Skin epidermis (tissue), 12 donors: ENCODE measurements around the gene HOXA6.
A peak's percentile ranks its signal among the peaks of the same experiment; 100 is the strongest.

Experiments
- H3K27ac ChIP-seq, 21 experiments: fragments of 200-600 bp; sonication (generic) in 11 of 21; one replicate each; pipeline ENCODE4 v1.5.0; 2020; ENCODE audit warnings: mild to moderate bottlenecking in 3 of 21, inconsistent platforms in 2 of 21, moderate library complexity in 2 of 21
- H3K4me3 ChIP-seq, 7 experiments: fragments of 200-600 bp; sonication (generic) in 2 of 7; one replicate each; pipeline ENCODE4 v1.5.0; 2020; ENCODE audit warnings: inconsistent platforms in 2 of 7, mild to moderate bottlenecking in 2 of 7, moderate library complexity in 1 of 7

HOXA6 gene

DNA sequence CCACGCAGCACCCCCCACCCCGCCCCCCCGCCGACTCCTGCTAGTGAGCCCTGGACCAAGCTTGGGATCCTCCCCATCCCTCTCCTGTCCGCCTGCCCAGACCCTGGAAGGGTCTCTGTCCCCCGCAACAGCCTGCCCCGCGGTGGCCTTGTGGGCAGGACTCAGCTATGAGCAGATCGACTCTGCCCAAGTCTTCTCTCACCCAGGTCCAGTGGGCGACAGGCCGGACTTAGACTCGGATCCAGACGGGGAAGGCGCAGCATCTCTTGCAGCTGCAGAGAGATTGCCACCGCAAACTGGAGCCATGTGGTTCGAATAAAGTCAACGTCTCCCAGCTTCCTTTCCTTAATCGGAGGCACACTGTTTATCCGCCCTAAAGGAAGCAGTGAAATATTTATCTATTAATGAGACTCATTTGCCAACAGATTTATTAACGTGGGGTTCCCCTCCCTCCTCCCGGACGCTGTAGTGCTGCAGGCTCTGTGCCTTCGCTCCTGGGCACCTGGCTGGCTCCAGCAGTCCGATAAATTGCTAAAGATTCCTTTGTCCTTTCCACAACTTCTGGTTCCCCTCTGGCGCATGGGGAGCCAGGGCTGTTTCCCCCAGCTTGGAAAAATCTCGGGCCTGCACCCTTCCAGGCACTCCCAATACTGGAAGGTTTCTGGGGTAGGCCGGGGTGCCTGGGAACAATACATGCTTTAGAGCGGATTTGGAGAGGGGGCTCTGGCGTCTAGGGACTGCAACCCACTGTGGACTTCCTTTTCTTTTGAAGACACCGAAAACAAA, 9.5 kb upstream of the HOXA6 start:
- Histone ChIP-seq H3K4me3 (peak overlapping the region; percentile 28 to 57 (median 46)), H3K27ac (peak overlapping the region in 12 of 21 experiments; percentile 36 to 94 (median 80))

- H3K27ac ChIP-seq = peak within 1 kb of the TSS in 16 of 21 experiments; percentile 13 to 94 (median 79)
Measured at GRCh38 chr7:27156508-27156898, 8.9 kb upstream of the HOXA6 start, which contains the start of gene HOXA7. HOXA7 (minus strand) TSS chr7:27156675; CDS start chr7:27156545, 130 bp downstream.

DNA sequence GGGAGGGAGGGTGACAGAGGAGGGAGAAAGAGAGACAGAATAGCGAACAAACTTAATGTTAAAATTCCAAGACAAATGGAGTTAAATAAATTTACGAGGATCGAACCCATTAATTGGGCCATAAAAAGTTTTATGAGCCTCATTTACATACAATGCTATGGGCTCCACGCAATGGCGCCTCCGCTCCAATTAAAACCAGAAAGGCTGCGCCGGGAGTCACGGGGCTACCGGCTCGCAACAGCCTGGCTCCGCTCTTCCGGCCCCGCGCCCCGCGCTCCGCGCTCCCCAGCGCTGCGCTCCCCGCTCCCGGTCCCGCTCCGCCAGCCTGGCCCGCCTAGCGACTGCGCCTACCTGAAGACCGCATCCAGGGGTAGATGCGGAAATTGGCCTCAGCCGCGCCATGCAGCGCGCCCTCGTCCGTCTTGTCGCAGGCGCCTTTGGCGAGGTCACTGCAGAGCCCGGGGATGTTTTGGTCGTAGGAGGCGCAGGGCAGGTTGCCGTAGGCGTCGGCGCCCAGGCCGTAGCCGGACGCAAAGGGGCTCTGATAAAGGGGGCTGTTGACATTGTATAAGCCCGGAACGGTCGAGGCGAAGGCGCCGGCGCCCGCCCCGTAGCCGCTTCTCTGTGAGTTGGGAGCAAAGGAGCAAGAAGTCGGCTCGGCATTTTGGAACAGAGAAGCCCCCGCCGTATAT, 8.4 kb upstream of the HOXA6 start:
- Histone ChIP-seq H3K4me3 (peak overlapping the region; percentile 28 to 57 (median 46)), H3K27ac (peak overlapping the region in 16 of 21 experiments; percentile 13 to 94 (median 79))

More at GRCh38 chr7:27156508-27156898, 8.9 kb upstream of the HOXA6 start, which contains the start of gene HOXA7:
- peak within 1 kb of the TSS; percentile 28 to 57 (median 46) for H3K4me3 ChIP-seq

GRCh38 chr7:27154901-27155815, 7.6 kb upstream of the HOXA6 start:
- peak overlapping the region in 5 of 7 experiments; percentile 28 to 57 (median 51) for H3K4me3 ChIP-seq
- peak overlapping the region in 16 of 21 experiments; percentile 13 to 94 (median 79) for H3K27ac ChIP-seq

DNA sequence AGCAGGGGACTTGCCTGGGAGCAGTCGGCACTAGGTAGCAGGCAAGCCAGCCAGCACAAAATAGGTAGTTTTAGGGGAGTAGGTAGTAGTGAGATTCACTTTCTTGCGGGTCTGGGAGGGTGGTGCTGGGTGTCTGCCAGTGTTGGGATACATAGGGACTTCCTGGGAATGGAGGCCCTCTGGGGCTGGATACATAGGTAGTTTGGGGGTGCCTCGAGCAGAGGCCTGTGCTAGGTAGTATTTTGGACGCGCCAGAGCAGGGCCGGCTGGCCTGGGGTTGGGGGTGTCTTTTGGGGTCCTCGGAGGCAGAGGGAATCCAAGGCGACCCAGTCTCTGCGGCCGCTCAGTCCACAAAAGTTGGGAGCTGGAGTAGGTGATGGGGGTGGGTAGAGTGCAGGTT, 6.8 kb upstream of the HOXA6 start:
- no peak overlapping the region for H3K4me3 ChIP-seq
- H3K27ac ChIP-seq = peak overlapping the region in 2 of 21 experiments; percentile 57 to 94

- H3K27ac ChIP-seq = peak overlapping the region in 1 of 21 experiments; percentile 76
- H3K4me3 ChIP-seq = no peak overlapping the region
Measured at GRCh38 chr7:27153526-27153925, 6.0 kb upstream of the HOXA6 start.

- Histone ChIP-seq H3K27ac (peak overlapping the region in 8 of 21 experiments; percentile 31 to 84 (median 71)), H3K4me3 (peak overlapping the region in 2 of 7 experiments; percentile 27 to 38)
Measured at GRCh38 chr7:27152816-27153442, 5.4 kb upstream of the HOXA6 start.

DNA sequence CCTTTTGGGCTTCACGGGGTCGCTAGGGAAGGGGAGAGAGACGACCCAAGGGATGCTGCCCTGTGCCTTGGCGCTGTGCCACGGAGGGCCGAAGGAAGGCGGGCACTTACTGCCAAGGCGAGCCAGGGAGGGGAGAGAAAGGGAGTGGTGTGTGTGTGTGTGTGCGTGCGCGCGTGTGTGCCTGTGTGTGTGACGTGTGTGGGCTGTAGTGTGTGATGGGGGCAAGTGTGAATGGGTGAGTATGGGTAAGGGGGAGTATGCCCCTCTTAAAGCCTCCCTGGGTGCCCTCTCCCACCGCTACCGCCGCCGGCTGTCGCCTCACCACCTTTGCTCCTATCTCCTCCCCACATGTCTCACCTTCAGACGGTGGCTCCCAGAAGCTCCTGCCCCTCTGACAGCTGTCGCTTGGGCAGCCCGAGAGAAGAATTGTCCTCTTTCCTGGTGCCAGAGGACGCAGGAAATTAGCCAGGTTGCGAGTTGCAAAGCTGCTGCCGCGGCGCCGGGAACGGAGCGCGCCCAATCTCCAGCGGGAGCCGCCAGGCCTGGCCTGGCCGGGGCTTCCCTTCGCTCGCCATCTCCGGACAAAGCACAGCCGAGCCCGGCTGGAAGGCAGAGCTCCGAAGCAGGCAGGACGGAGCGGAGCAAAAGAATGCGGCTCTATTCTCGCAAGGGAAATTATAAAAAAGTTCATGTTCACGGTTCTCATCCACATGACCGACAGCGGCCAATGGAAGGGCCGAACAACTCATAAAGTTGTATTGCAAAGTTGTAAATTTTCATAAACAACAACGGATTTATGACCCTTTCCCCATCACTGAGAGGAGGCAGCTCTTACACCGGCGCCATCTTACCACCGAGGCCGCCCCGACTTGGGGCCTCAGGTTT, 4.6 kb upstream of the HOXA6 start, which contains the start of gene HOXA3:
Gene HOXA3 (minus strand): TSS at position 653 of the 885 bp plus-strand sequence. CDS start 41,943 bp downstream, outside the sequence.
- H3K4me3 ChIP-seq = peak within 1 kb of the TSS; percentile 27 to 43 (median 31)
- peak within 1 kb of the TSS in 9 of 21 experiments; percentile 31 to 84 (median 70) for H3K27ac ChIP-seq

- H3K27ac ChIP-seq = peak overlapping the region in 9 of 21 experiments; percentile 8 to 84 (median 70)
- peak overlapping the region; percentile 27 to 43 (median 31) for H3K4me3 ChIP-seq
Measured at GRCh38 chr7:27151341-27151930, 3.9 kb upstream of the HOXA6 start.

- Histone ChIP-seq H3K27ac (peak overlapping the region in 17 of 21 experiments; percentile 8 to 84 (median 66)), H3K4me3 (peak overlapping the region; percentile 27 to 43 (median 31))
Measured at GRCh38 chr7:27150568-27151340, 3.2 kb upstream of the HOXA6 start.

DNA sequence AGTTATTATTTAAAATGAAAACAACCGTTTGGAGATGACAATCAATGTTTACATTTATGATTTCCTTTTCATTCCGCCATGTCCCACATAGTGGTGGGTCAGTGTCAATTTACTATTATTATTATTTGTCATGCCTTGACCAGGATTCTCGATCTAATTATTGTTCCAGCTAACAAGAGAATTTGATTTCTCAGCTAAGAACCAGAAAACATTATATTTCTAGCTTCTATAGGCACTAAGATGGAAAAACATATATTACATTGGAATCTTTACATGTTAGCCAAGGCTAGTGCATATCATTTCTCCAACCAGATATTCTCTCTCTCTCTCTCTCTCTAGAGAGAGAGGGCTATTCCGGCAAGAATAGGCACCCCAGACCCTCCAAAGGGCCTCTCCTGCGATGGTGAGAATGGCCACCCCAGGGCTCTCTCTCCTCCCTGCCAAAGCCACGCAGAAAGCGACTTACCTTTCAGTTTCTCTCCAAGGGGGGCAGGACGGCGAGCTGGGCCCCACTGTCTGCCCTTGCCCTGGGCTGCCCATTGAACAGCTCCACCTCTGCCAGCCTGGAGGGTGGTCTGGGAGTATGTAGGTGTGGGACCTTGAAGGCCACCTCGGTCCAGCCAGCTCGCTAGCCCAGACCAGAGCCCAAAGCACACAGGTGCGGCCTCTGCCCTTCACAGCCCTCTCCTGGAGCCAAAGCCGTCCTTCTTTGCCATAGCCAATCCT, 2.4 kb upstream of the HOXA6 start:
- peak overlapping the region in 16 of 21 experiments; percentile 12 to 84 (median 62) for H3K27ac ChIP-seq
- H3K4me3 ChIP-seq = peak overlapping the region; percentile 27 to 43 (median 31)

- Histone ChIP-seq H3K4me3 (peak overlapping the region in 4 of 7 experiments; percentile 38 to 43 (median 38)), H3K27ac (peak overlapping the region in 12 of 21 experiments; percentile 3 to 79 (median 67))
Measured at GRCh38 chr7:27148756-27149641, 1.4 kb upstream of the HOXA6 start.

- peak overlapping the region; percentile 20 to 43 (median 38) for H3K4me3 ChIP-seq
- H3K27ac ChIP-seq = peak overlapping the region in 14 of 21 experiments; percentile 3 to 79 (median 54)
Measured at GRCh38 chr7:27148031-27148755, 619 bp upstream of the HOXA6 start.
